ENCODE data around the gene KIAA1614.

The KIAA1614 gene

GRCh38 chr1:180907313-180908055, 5.2 kb upstream of the KIAA1614 start:
- H3K27ac ChIP-seq (ENCODE audit: low read depth, low read length), result no peak overlapping the region
- no peak overlapping the region for H3K9ac ChIP-seq (ENCODE audit: low read depth in 1 of 2, low read length in 2 of 2)
- H3K4me3 ChIP-seq (ENCODE audit: low read depth in 1 of 2, low read length in 2 of 2), result no peak overlapping the region
- peaks cover 4 to 10% of the 10 kb centered on the region in 2 donors for H3K4me1 ChIP-seq (ENCODE audit: control insufficient read depth in 1 of 2, insufficient read depth in 2 of 2, low read length in 2 of 2)
- no peaks in the 10 kb centered on the region for H3K36me3 ChIP-seq (ENCODE audit: control insufficient read depth in 1 of 2, insufficient read depth in 2 of 2, low read length in 2 of 2)
- H3K27me3 ChIP-seq (ENCODE audit: control insufficient read depth in 1 of 2, insufficient read depth in 2 of 2, low read length in 2 of 2), result peaks cover 3 to 10% of the 10 kb centered on the region in 2 donors
- H3K9me3 ChIP-seq (ENCODE audit: control insufficient read depth in 1 of 2, low read length in 2 of 2), result no peaks in the 10 kb centered on the region

GRCh38 chr1:180908074-180908765, 4.5 kb upstream of the KIAA1614 start:
- H3K4me3 ChIP-seq (ENCODE audit: low read depth in 1 of 2, low read length in 2 of 2), result no peak overlapping the region
- H3K27ac ChIP-seq (ENCODE audit: low read depth, low read length), result no peak overlapping the region
- H3K9me3 ChIP-seq (ENCODE audit: control insufficient read depth in 1 of 2, low read length in 2 of 2), result no peaks in the 10 kb centered on the region
- H3K27me3 ChIP-seq (ENCODE audit: control insufficient read depth in 1 of 2, insufficient read depth in 2 of 2, low read length in 2 of 2), result peaks cover 6 to 10% of the 10 kb centered on the region in 2 donors
- H3K36me3 ChIP-seq (ENCODE audit: control insufficient read depth in 1 of 2, insufficient read depth in 2 of 2, low read length in 2 of 2), result no peaks in the 10 kb centered on the region
- H3K9ac ChIP-seq (ENCODE audit: low read depth in 1 of 2, low read length in 2 of 2), result no peak overlapping the region
- H3K4me1 ChIP-seq (ENCODE audit: control insufficient read depth in 1 of 2, insufficient read depth in 2 of 2, low read length in 2 of 2), result peaks cover 4 to 10% of the 10 kb centered on the region in 2 donors

GRCh38 chr1:180909005-180909414, 3.7 kb upstream of the KIAA1614 start:
- Histone ChIP-seq H3K9me3 (ENCODE audit: control insufficient read depth in 1 of 2, low read length in 2 of 2) (no peaks in the 10 kb centered on the region), H3K4me1 (ENCODE audit: control insufficient read depth in 1 of 2, insufficient read depth in 2 of 2, low read length in 2 of 2) (peaks cover 4 to 10% of the 10 kb centered on the region in 2 donors), H3K27me3 (ENCODE audit: control insufficient read depth in 1 of 2, insufficient read depth in 2 of 2, low read length in 2 of 2) (peaks cover 10 to 16% of the 10 kb centered on the region in 2 donors), H3K27ac (ENCODE audit: low read depth, low read length) (no peak overlapping the region), H3K9ac (ENCODE audit: low read depth in 1 of 2, low read length in 2 of 2) (no peak overlapping the region), H3K4me3 (ENCODE audit: low read depth in 1 of 2, low read length in 2 of 2) (no peak overlapping the region), H3K36me3 (ENCODE audit: control insufficient read depth in 1 of 2, insufficient read depth in 2 of 2, low read length in 2 of 2) (no peaks in the 10 kb centered on the region)

- Histone ChIP-seq H3K9me3 (ENCODE audit: control insufficient read depth in 1 of 2, low read length in 2 of 2) (no peaks in the 10 kb centered on the region), H3K4me1 (ENCODE audit: control insufficient read depth in 1 of 2, insufficient read depth in 2 of 2, low read length in 2 of 2) (peaks cover 4 to 10% of the 10 kb centered on the region in 2 donors), H3K27ac (ENCODE audit: low read depth, low read length) (no peak overlapping the region), H3K4me3 (ENCODE audit: low read depth in 1 of 2, low read length in 2 of 2) (no peak overlapping the region), H3K36me3 (ENCODE audit: control insufficient read depth in 1 of 2, insufficient read depth in 2 of 2, low read length in 2 of 2) (no peaks in the 10 kb centered on the region), H3K27me3 (ENCODE audit: control insufficient read depth in 1 of 2, insufficient read depth in 2 of 2, low read length in 2 of 2) (peaks cover 12 to 16% of the 10 kb centered on the region in 2 donors), H3K9ac (ENCODE audit: low read depth in 1 of 2, low read length in 2 of 2) (no peak overlapping the region)
Observed at GRCh38 chr1:180909462-180909976, 3.2 kb upstream of the KIAA1614 start.

- peak overlapping the region in 1 of 2 donors; percentile 12 for H3K9ac ChIP-seq (ENCODE audit: low read depth in 1 of 2, low read length in 2 of 2)
- peaks cover 12 to 19% of the 10 kb centered on the region in 2 donors for H3K27me3 ChIP-seq (ENCODE audit: control insufficient read depth in 1 of 2, insufficient read depth in 2 of 2, low read length in 2 of 2)
- H3K4me1 ChIP-seq (ENCODE audit: control insufficient read depth in 1 of 2, insufficient read depth in 2 of 2, low read length in 2 of 2), result peaks cover 4 to 10% of the 10 kb centered on the region in 2 donors
- no peaks in the 10 kb centered on the region for H3K9me3 ChIP-seq (ENCODE audit: control insufficient read depth in 1 of 2, low read length in 2 of 2)
- H3K36me3 ChIP-seq (ENCODE audit: control insufficient read depth in 1 of 2, insufficient read depth in 2 of 2, low read length in 2 of 2), result no peaks in the 10 kb centered on the region
- H3K27ac ChIP-seq (ENCODE audit: low read depth, low read length), result peak overlapping the region; percentile 78
- H3K4me3 ChIP-seq (ENCODE audit: low read depth in 1 of 2, low read length in 2 of 2), result peak overlapping the region; percentile 64 to 66
Observed at GRCh38 chr1:180911640-180912191, 981 bp upstream of the KIAA1614 start.

GRCh38 chr1:180912211-180912800, 391 bp upstream of the KIAA1614 start:
- H3K27ac ChIP-seq (ENCODE audit: low read depth, low read length), result peak overlapping the region; percentile 78

GRCh38 chr1:180915426-180915965, 2.8 kb downstream of the KIAA1614 start:
- Histone ChIP-seq H3K36me3 (ENCODE audit: control insufficient read depth in 1 of 2, insufficient read depth in 2 of 2, low read length in 2 of 2) (no peaks in the 10 kb centered on the region), H3K9ac (ENCODE audit: low read depth in 1 of 2, low read length in 2 of 2) (no peak overlapping the region), H3K9me3 (ENCODE audit: control insufficient read depth in 1 of 2, low read length in 2 of 2) (no peaks in the 10 kb centered on the region), H3K27me3 (ENCODE audit: control insufficient read depth in 1 of 2, insufficient read depth in 2 of 2, low read length in 2 of 2) (peaks cover 12 to 19% of the 10 kb centered on the region in 2 donors), H3K4me1 (ENCODE audit: control insufficient read depth in 1 of 2, insufficient read depth in 2 of 2, low read length in 2 of 2) (peaks cover 4 to 10% of the 10 kb centered on the region in 2 donors), H3K4me3 (ENCODE audit: low read depth in 1 of 2, low read length in 2 of 2) (no peak overlapping the region), H3K27ac (ENCODE audit: low read depth, low read length) (no peak overlapping the region)

More at GRCh38 chr1:180912211-180912800, 391 bp upstream of the KIAA1614 start:
- Histone ChIP-seq H3K9ac (ENCODE audit: low read depth in 1 of 2, low read length in 2 of 2) (peak overlapping the region in 1 of 2 donors; percentile 12), H3K36me3 (ENCODE audit: control insufficient read depth in 1 of 2, insufficient read depth in 2 of 2, low read length in 2 of 2) (no peaks in the 10 kb centered on the region), H3K4me1 (ENCODE audit: control insufficient read depth in 1 of 2, insufficient read depth in 2 of 2, low read length in 2 of 2) (peaks cover 4 to 10% of the 10 kb centered on the region in 2 donors), H3K27me3 (ENCODE audit: control insufficient read depth in 1 of 2, insufficient read depth in 2 of 2, low read length in 2 of 2) (peaks cover 12 to 19% of the 10 kb centered on the region in 2 donors), H3K4me3 (ENCODE audit: low read depth in 1 of 2, low read length in 2 of 2) (peak overlapping the region; percentile 64 to 66), H3K9me3 (ENCODE audit: control insufficient read depth in 1 of 2, low read length in 2 of 2) (no peaks in the 10 kb centered on the region)

GRCh38 chr1:180916012-180916770, 3.5 kb downstream of the KIAA1614 start:
- no peaks in the 10 kb centered on the region for H3K9me3 ChIP-seq (ENCODE audit: control insufficient read depth in 1 of 2, low read length in 2 of 2)
- peaks cover 4 to 10% of the 10 kb centered on the region in 2 donors for H3K4me1 ChIP-seq (ENCODE audit: control insufficient read depth in 1 of 2, insufficient read depth in 2 of 2, low read length in 2 of 2)

GRCh38 chr1:180916771-180917170, 4.1 kb downstream of the KIAA1614 start:
- H3K27me3 ChIP-seq (ENCODE audit: control insufficient read depth in 1 of 2, insufficient read depth in 2 of 2, low read length in 2 of 2), result peaks cover 9 to 13% of the 10 kb centered on the region in 2 donors
- H3K27ac ChIP-seq (ENCODE audit: low read depth, low read length), result no peak overlapping the region
- H3K4me1 ChIP-seq (ENCODE audit: control insufficient read depth in 1 of 2, insufficient read depth in 2 of 2, low read length in 2 of 2), result peaks cover 2 to 6% of the 10 kb centered on the region in 2 donors

More at GRCh38 chr1:180916012-180916770, 3.5 kb downstream of the KIAA1614 start:
- Histone ChIP-seq H3K36me3 (ENCODE audit: control insufficient read depth in 1 of 2, insufficient read depth in 2 of 2, low read length in 2 of 2) (no peaks in the 10 kb centered on the region), H3K27me3 (ENCODE audit: control insufficient read depth in 1 of 2, insufficient read depth in 2 of 2, low read length in 2 of 2) (peaks cover 12 to 19% of the 10 kb centered on the region in 2 donors), H3K4me3 (ENCODE audit: low read depth in 1 of 2, low read length in 2 of 2) (no peak overlapping the region), H3K9ac (ENCODE audit: low read depth in 1 of 2, low read length in 2 of 2) (no peak overlapping the region), H3K27ac (ENCODE audit: low read depth, low read length) (no peak overlapping the region)

More at GRCh38 chr1:180916771-180917170, 4.1 kb downstream of the KIAA1614 start:
- Histone ChIP-seq H3K36me3 (ENCODE audit: control insufficient read depth in 1 of 2, insufficient read depth in 2 of 2, low read length in 2 of 2) (no peaks in the 10 kb centered on the region), H3K9ac (ENCODE audit: low read depth in 1 of 2, low read length in 2 of 2) (no peak overlapping the region), H3K9me3 (ENCODE audit: control insufficient read depth in 1 of 2, low read length in 2 of 2) (no peaks in the 10 kb centered on the region), H3K4me3 (ENCODE audit: low read depth in 1 of 2, low read length in 2 of 2) (no peak overlapping the region)

Measured in duodenal mucosa (tissue), 2 donors.